GM12891 (cell line): ENCODE measurements around the gene RRBP1.

ENCODE experiments used
- DNase-seq: peaks from one replicate; pipeline ENCODE4 v3.0.0; 2011; ENCODE audit warnings: low spot score; ENCODE audit not compliant: insufficient read length
- FAIRE-seq: peaks from 2 replicates; lab custom pipeline; 2011; peaks lifted over from hg19 to GRCh38; lab: Jason Lieb, UNC
- PAX5 ChIP-seq: IDR thresholded peaks from 2 replicates; pipeline ENCODE4 v1.6.1; 2011; ENCODE audit warnings: low read length, moderate library complexity, mild to moderate bottlenecking; ENCODE audit not compliant: insufficient read depth, severe bottlenecking
- POLR2A ChIP-seq: IDR thresholded peaks from 2 replicates; pipeline ENCODE4 v1.6.1; 2011; ENCODE audit warnings: low read depth, low read length, control low read depth
- POLR2AphosphoS5 ChIP-seq: IDR thresholded peaks from 2 replicates; pipeline ENCODE4 v1.6.1; 2011; ENCODE audit warnings: low read depth, low read length, control low read depth
- POU2F2 ChIP-seq: IDR thresholded peaks from 2 replicates; pipeline ENCODE4 v1.6.1; 2011; ENCODE audit warnings: low read depth, mild to moderate bottlenecking, control low read depth, low read length, moderate library complexity
- SPI1 ChIP-seq: IDR thresholded peaks from 2 replicates; pipeline ENCODE4 v1.6.1; 2011; ENCODE audit warnings: low read depth, low read length, control low read depth
- TAF1 ChIP-seq: IDR thresholded peaks from 2 replicates; pipeline ENCODE4 v1.6.1; 2011; ENCODE audit warnings: low read depth, low read length, control low read depth

Gene RRBP1

GRCh38 chr20:17658648-17658993, 23.4 kb downstream of the RRBP1 start:
- DNase-seq (no peak), FAIRE-seq (no peak)
- TF ChIP-seq POLR2A (no peak), POLR2AphosphoS5 (no peak), SPI1 (no peak), POU2F2 (no peak), TAF1 (no peak), PAX5 (no peak)

- DNase-seq (no peak), FAIRE-seq (no peak)
- TF ChIP-seq POLR2A = no peak
- no peak for TF ChIP-seq POU2F2
- TF ChIP-seq TAF1 = no peak
- TF ChIP-seq SPI1 = no peak
- no peak for TF ChIP-seq PAX5
- no peak for TF ChIP-seq POLR2AphosphoS5
These were observed 24.0 kb downstream of the RRBP1 start for GRCh38 chr20:17657898-17658647.

GRCh38 chr20:17657079-17657825, 24.8 kb downstream of the RRBP1 start:
- no peak for TF ChIP-seq PAX5
- no peak for TF ChIP-seq SPI1
- no peak for TF ChIP-seq TAF1
- TF ChIP-seq POLR2A = no peak
- TF ChIP-seq POLR2AphosphoS5 = no peak
- no peak for TF ChIP-seq POU2F2
- no peak for FAIRE-seq
- DNase-seq = no peak

DNA sequence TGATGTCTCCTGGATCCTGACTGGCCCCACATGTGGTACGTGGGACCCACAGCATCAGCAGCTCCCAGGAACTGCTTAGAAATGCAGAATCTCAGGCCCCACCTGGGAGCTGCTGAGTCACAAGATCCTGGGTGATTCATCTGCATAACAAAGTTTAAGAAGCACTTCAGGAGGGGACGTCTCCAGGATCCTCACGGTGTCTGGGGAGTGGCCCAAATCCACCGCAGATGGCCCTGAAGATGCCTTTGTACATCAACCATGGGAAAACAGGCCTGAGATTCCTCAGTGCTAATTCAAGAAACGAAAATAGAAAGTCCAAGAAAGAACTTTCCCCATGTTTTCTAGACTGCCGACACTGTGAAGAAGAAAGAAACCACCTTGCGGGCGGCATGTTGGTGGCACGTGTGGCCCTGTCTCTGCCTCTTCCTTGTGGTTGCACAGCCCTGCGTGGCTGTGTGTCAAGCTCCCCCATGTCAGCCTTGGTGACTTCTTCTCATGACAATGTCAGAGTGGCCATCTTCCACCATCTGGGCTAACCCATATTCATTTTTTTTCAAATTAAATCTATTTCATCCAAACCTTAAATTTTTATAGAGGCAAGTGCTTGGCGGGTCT, 26.1 kb downstream of the RRBP1 start:
- no peak for TF ChIP-seq POLR2A
- no peak for TF ChIP-seq PAX5
- TF ChIP-seq SPI1 = no peak
- TF ChIP-seq POU2F2 = no peak
- no peak for TF ChIP-seq POLR2AphosphoS5
- no peak for TF ChIP-seq TAF1
- no peak for DNase-seq
- FAIRE-seq = no peak

- no peak for FAIRE-seq
- no peak for DNase-seq
- TF ChIP-seq POLR2A (no peak), TAF1 (no peak), PAX5 (no peak), POU2F2 (no peak), POLR2AphosphoS5 (no peak), SPI1 (no peak)
These were observed 26.8 kb downstream of the RRBP1 start for GRCh38 chr20:17655286-17655651.

- FAIRE-seq (no peak), DNase-seq (no peak)
- TF ChIP-seq POLR2AphosphoS5 = no peak
- no peak for TF ChIP-seq POLR2A
- no peak for TF ChIP-seq SPI1
- TF ChIP-seq POU2F2 = no peak
- no peak for TF ChIP-seq TAF1
- TF ChIP-seq PAX5 = no peak
These were observed 27.3 kb downstream of the RRBP1 start for GRCh38 chr20:17654649-17655285.

- TF ChIP-seq POU2F2 (no peak), PAX5 (no peak), SPI1 (no peak), POLR2AphosphoS5 (no peak), POLR2A (no peak), TAF1 (no peak)
- FAIRE-seq (no peak), DNase-seq (no peak)
These were observed 28.0 kb downstream of the RRBP1 start for GRCh38 chr20:17653835-17654648.

- no peak for FAIRE-seq
- TF ChIP-seq TAF1 (no peak), POLR2AphosphoS5 (no peak; the same call in 1 of the 2 replicates), SPI1 (no peak), PAX5 (no peak), POU2F2 (no peak), POLR2A (no peak)
- DNase-seq = no peak
These were observed 29.6 kb downstream of the RRBP1 start for GRCh38 chr20:17652411-17652810.
